Effector CD8-positive, alpha-beta T cell (primary cell): ENCODE measurements around the gene TMEM63B.
"Not testable (repeated sequence)": the region's sequence is repeated elsewhere in the genome, so short reads cannot be mapped to it uniquely, and the experiment has no call there.

Experiments used
- DNase-seq: peaks from one replicate; lab custom pipeline; 2025; lab: John Stamatoyannopoulos, UW

TMEM63B gene

DNA sequence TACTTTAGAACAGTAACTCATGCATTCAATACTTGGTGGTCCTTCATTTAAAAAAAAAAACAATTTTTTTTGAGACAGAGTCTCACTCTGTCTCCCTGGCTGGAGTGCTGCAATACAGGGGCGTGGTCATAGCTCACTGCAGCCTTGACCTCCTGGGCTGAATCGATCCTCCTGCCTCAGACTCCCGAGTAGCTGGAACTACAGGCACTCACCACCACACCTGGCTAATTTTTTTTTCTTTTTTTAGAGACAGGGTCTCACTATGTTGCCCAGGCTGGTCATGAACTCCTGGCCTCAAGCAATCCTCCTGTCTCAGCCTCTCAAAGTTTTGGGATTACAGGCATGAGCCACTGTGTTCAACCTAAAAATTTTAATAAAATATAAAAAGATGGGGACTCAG, 17.2 kb downstream of the TMEM63B start:
- DNase-seq, result not testable (repeated sequence)

DNA sequence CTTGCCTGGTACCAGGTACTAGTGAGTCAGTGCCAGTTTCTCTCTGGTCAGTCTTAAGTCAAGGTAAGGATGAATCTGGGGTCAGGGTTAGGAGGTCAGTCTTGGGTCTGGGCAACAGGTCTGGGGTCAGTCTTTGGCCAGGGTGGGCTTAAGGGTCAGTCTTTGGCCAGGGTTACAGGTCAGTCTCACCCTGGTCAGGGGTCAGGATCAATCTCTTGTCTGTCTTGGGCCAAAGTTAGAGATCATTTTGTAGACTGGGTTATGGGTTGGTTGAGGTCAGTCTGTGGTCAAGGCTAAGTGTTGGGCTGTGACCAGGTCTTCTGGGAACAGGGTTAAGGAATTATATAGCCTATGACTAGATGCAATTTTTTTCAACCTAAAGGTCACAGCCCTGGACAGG, 18.5 kb downstream of the TMEM63B start:
- no peak for DNase-seq

DNA sequence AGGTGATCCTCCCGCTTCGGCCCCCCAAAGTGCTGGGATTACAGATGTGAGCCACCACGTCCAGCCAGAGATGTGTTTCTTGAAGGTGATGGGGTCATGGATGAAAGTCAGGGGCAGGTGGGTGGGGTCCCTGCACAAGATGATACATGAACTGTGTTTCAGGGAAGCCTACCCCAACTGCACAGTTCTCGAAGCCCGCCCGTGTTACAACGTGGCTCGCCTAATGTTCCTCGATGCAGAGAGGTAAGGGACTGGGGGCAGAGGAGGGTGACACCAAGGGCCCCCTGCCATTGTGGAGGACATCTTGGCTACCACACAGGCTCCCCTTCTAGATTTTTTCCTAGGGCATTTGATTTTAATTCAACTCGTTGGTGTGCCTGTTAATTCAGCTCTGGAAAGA, 19.3 kb downstream of the TMEM63B start:
- no peak for DNase-seq

DNA sequence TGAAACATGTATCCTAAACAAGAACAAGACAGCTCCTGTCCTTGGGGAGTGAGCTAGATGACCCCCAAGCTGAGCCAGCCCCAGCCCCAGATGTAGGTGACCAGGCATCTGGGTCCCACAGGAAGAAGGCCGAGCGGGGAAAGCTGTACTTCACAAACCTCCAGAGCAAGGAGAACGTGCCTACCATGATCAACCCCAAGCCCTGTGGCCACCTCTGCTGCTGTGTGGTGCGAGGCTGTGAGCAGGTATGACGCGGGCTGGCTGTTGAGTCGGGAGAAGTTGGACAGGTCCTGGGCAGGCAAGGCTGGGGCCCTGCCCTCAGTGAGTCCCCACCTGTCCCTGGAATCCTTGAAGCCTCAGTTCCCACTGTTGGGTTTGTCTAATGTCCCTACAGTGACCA, 19.9 kb downstream of the TMEM63B start:
- DNase-seq, result no peak

DNA sequence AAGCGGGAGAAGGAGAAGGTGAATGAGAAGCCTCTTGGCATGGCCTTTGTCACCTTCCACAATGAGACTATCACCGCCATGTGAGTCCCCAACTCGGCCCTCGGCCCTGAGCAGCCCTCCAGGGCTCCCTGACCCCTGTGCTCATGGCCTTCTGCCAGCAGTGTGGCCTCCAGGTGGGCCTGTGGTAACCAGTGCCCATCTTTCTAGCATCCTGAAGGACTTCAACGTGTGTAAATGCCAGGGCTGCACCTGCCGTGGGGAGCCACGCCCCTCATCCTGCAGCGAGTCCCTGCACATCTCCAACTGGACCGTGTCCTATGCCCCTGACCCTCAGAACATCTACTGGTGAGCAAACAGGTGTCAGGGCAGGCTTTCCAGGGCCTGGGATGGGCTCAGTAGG, 21.0 kb downstream of the TMEM63B start:
- no peak for DNase-seq

DNA sequence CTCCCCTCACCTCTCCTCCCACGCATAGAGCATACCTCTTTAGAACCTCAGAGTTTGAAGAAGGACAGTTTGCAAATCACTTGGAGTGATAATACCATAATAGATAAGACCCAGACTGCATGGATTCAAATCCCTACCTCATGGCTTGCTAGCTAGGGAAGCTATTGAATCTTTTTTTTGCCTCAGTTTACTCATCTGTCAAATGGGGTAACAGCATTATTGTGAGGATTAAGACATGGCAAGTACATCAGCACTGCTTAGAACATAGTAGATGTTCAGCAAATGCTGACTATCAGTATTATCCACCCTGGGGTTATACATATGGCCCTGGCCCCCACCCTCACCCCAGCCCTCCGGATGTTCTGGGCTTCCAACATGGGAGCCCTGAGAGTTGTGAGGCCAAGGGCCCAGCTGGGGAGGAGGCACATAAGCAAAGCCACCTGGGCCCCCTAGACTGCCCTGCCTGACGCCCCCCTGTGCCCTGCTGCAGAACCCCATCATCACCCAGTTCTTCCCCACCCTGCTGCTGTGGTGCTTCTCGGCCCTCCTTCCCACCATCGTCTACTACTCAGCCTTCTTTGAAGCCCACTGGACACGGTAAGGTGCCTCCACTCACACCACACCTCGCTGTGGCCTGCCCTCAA, 22.1 kb downstream of the TMEM63B start:
- DNase-seq, result no peak

DNA sequence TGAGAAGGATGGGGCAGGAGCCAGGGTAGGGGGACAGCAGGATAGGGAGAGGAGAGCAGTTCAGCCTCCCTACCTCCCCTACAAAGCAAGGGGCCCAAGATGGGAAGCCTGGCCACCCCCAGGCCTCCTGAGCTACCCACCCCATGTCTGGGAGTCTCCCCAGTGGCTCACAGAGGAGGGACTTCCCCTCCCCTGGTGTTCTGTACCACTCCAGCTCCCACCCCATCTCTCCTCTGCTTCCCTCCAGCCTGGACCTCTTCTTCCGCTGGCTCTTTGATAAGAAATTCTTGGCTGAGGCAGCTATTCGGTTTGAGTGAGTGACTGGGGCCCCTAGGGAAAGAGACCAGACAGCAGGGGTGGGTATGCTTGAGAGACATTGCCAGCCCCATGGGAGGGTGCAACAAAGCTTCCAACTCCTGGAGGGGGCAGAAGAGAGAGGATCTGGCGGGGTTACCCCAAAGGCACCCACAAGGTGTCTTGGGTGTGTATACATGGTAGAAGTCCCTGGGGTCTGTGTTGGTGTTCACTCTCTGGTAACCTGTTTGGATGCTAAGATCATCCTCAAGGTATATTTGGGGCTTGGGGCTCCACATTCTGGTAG, 23.1 kb downstream of the TMEM63B start:
- no peak for DNase-seq

DNA sequence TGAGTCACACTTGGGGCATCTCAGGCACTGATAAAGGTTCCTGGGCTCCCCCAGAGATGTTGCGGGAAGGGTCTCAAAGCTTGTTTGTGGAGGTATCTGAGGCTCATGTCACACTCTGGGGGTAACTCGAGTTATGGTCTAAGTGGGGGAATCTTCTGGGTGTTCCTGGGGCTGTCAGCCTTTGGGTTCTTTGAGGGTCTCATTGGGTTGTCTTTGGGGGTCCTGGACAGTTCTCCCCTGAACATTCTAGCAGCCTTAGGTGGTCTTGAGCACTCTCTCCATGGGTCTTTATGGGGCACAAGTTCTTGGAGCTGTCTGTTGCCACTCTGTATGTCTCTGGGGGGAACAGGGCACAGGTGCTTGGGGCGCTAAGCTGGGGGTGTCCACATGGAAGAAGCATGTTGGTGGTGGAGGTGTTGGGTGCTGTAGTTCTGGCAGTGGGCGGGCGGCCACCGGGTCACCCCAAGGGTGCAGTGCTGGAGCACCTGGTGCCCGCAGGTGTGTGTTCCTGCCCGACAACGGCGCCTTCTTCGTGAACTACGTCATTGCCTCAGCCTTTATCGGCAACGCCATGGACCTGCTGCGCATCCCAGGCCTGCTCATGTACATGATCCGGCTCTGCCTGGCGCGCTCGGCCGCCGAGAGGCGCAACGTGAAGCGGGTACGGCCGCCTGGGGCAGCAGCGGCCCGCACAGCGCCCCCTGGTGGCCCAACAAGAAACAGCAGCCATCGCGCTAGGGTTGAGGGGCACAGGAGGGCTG, 24.2 kb downstream of the TMEM63B start:
- peak; percentile 67 for DNase-seq

DNA sequence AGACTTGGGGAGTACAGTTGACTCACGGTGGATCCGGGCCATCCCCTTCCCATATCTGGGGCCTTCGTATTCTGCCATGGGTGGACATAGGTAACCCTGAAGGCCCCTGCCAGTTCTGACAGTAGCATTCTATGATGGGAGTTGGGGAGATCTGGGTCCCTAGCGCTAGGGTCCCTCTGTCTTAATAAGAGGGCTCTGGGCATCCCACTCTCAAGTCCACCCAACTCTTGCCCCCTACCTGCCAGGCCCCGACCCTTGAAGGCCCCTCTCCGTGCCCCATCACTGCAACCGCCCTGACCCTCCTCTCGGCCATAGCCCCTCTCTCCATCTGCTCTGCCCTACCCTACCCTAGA, 24.7 kb downstream of the TMEM63B start:
- DNase-seq, result no peak

DNA sequence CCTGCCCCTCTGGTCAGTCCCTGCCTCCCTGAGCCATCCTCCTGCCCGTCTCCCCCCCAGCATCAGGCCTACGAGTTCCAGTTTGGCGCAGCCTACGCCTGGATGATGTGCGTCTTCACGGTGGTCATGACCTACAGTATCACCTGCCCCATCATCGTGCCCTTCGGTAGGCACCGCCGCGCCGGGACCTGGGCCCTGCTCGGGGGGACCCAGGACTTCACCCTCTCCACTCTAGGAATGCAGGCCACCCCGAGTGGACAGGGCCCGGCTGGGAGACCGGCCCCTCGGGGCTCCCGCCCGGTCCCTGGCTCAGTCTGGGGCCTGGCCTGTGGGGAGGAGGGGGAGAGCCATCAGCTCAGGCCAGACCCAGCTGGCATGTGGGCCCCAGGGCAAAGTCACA, 25.2 kb downstream of the TMEM63B start:
- no peak for DNase-seq

DNA sequence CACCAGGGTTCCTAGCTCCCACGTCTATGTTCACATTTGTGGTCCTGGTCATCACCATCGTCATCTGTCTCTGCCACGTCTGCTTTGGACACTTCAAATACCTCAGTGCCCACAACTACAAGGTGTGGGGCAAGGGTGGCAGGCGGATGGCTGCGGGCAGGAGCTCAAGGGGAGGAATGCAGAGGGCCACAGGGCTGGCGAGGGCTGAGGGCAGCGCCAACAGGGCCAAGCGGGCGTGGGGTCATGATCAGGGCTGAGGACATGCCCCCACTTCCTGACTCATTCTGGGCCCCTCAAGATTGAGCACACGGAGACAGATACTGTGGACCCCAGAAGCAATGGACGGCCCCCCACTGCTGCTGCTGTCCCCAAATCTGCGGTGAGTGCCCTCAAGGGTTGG, 26.7 kb downstream of the TMEM63B start:
- no peak for DNase-seq

DNA sequence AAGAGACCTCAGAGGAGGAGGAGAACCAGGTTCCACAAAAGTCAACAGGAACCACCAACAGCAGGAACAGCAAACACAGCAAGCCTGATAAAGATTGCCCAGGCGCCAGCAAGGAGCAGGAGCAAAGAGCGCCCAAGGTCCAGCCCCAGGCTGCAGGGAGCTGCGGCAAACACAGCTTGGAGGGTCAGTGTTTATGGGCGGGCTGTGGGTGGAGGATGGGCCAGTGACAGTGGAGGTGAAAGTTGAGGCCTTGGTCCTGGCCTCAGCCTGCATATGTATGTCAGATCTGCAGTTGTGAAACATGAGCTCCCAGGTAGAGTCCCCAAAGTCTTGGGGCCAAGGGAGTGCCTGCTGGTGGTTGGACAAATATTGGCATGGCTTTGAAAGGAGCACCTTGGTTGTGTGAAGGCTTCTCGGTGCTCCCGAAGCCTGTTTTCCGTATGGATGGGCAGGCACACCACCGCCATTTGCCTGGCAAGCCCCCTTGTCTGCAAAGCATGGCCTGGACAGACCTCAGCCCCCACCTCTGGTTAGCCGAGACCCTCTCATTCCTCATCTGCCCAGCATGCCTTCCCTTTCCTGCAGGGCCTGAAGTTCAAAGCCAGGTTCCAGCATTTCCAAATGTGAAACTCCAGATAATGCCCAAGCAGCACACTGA, 29.3 kb downstream of the TMEM63B start:
- no peak for DNase-seq

DNA sequence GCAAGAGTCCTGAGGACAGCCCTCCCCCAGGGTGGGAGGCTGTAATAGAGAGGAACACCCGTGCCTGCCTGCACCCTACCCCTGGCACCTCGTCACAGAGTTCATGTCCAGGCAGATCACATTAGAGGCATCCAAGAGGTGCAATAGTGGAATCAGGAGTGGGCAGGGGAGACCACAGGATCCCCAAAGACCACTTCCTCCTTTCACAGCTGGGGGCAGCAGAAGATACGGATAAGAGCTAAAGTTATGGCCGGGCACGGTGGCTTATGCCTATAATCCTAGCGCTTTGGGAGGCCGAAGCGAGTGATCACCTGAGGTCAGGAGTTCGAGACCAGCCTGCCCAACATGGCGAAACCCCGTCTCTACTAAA, 29.8 kb downstream of the TMEM63B start:
- no peak for DNase-seq

DNA sequence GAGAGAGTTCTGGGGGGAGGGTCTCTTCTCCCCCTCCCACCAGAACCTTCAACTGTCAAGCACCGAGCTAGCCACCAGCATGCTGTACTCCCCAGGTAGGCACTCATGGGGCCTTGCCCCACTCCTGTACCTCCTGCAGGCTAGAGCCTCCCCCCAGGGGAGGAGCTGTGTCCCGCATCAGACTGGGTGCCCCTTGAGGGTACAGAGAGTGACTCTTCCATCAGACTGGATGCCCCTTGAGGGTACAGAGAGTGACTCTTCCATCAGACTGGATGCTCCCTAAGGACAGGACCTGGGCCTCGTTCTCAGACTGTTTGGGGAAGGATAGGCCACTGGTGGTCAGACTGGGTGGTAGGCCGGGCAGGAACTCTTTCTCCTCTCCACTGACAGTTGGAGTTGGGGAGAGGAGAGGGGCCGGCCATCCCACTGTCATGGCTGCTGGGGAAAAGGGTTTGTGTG, 31.4 kb downstream of the TMEM63B start, which contains the start of gene CAPN11:
Gene CAPN11 (plus strand): TSS at position 51 of the 459 bp plus-strand sequence. CDS start 29 bp downstream, at position 80.
- DNase-seq, result no peak

DNA sequence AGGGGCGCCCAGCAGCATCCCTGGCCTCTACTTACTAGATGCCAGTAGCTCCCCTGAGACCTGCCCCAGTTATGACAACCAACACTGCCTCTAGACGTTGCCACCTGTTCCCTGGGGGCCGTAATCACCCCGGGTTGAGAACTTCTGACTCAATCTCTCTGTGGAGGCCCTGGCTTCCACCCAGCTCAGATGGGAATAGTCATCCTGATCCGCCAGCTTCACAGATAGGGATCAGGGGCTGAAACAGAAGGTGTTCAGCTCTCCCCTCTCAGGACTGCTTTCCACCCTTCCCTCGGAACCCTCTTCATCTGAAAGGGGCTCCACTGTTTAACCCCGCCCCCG, 34.6 kb downstream of the TMEM63B start:
- no peak for DNase-seq

DNA sequence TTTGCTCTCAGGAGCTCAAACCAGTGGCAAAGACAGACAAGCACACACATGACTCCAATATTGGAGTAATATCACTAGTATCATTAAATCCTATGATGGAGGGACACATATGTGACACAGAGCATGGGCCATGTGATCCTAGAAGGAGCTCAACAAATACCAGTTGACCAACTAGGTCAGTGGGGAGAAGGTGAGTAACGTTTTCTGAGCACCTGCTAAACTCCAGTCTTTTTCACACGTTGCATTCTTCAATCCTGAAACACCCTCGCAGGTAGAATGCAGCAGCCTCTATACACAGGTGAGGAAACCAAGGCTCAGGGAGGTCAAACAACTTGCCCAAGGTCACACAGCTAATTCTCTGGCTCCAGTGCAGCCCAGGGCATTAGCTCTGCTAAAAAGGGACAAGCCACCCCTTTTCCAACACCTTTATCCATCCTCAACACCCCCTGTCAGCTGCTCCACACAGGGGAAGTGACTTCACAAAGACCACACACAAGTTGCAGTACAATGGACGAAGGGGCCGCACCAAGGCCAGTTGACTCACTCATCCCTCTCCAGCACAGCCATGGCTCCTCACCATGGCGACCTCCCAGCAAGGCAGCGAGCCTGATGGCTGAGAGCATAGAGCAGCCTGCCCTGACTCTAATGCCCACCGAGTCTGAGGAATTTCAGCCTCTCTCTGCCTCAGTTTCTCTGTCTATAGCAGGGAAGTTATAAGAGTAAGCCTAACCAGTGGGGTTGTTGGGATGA, 35.7 kb downstream of the TMEM63B start:
- DNase-seq, result no peak

DNA sequence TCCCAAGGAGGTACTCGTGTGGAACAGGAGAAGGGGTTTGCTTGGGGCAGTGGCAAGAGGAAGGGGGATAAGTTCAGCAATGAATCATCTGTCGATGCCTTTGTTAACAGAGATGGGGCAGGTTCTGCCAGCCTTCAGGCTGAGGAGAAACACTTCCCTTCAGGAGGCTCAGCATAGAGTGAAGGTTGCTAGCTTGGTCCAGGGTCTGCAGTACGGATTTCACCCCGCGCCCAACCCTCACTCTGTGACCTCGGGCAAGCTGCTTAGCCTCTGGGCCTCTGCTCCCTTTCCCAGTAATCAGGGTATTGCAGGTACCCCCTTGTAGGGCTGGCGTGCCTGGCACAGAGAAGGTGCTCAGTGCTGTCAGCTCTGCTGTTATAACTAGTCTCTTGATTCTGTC, 38.8 kb downstream of the TMEM63B start:
- no peak for DNase-seq

DNA sequence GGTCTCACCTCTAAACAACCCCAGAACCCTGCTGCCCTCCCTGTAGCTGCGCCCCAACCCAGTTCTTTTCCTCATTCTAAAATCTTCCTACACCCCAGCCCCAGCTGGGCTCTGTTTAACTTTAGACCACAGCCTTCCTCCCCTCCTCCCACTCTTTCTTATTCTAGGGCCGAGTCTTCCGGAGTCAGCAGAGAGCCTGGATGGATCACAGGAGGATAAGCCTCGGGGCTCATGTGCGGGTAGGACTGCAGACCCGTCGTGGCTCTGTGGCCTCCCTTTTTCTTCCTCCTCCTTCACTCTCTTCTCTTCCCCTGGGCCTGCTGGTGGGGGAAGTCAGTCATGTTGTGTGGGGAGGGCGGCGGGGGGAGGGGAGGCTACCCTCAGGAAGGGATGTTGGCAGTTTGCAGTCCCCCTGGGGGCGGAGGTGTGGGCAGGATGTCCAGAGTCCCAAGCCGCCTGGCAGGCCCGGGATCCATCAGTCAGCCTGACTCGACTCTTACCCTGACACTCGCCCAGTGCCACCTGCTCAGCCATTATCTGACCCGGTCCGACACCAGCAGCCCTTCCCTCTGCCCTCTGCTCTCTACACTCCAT, 39.3 kb downstream of the TMEM63B start:
- DNase-seq, result no peak

DNA sequence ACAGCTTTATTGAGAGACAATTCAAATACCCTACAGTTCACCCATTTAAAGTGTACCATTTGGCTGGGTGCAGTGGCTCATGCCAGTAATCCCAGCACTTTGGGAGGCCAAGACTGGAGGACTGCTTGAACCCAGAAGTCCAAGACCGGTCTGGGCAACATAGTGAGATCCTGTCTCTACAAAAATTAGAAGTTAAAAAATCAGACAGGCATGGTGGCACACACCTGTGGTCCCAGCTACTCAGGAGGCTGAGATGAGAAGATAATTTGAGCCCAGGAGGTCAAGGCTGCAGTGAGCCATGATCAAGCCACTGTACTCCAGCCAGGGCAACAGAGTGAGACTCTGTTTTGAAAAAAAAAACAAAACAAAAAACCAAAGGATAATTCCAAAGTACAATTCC, 40.2 kb downstream of the TMEM63B start:
- no peak for DNase-seq

DNA sequence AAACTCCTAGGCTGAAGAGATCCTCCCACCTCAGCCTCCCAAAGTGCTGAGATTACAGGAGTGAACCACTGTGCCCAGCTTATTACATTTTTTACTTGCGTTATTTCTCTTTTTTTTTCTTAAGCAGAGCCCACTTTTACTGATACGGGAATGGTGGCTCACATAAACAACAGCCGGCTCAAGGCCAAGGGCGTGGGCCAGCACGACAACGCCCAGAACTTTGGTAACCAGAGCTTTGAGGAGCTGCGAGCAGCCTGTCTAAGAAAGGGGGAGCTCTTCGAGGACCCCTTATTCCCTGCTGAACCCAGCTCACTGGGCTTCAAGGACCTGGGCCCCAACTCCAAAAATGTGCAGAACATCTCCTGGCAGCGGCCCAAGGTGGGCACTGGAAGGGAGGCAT, 41.8 kb downstream of the TMEM63B start:
- no peak for DNase-seq

DNA sequence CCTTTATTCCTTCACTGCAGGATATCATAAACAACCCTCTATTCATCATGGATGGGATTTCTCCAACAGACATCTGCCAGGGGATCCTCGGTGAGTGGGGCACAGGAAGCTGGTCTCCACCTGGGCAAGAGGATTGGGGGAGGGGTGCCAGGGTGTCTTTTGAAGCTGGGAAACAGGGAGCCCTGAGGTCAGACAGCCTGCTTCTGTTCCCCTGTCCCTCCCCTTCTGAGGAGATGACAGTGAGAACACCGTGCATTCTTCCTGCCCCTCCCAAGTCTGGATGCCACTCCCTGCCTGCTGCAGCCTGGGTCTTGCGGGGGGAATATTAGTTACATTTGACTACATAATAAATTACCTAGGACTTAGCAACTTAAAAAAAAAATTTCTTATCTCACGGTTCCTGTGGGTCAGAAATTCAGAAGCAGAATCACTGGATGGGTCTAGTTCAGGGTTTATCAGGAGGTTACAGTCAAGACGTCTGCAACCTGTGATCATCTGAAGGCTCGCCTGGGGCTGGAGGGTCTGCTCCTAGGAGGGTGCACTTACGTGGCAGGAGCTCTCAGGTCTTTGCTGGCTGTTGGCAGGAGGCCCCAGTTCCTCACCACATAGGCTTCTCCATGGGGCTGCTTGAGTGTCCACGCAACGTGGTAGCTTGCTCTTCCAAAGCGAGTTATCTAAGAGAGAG, 42.7 kb downstream of the TMEM63B start:
- no peak for DNase-seq
